Measurements from ENCODE around the gene TTBK1.

The TTBK1 gene

DNA sequence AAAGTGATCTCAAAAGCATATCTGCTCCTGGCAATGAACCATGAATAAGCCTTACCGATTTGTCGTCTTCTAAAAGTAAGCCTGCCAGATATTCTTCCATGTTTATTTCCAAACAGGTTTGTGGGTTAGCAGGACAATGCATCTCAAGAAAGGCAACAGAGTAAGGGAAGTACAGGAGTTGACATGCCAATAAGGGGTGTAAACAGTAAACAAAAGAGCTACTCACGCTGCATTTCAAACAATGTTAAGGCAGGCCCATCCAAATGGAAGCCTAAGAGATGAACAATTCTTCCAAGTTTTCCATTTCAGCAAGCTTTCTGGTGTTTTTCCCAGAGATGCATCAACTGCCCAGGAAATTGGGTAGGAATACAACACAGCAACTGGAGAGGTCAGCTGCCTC, 93.1 kb downstream of the TTBK1 start:
- no peak for DNase-seq (ENCODE audit: extremely low read depth in 1 of 2, low read depth in 1 of 2)
